Endometrial microvascular endothelial cells (primary cell): Measurements from ENCODE around the gene SBK3. TPM values are rescaled to one million over a fixed set of nuclear protein-coding genes. Genes with fewer than 3 reads are reported as not detected.
"Not testable (repeated sequence)": the region's sequence is repeated elsewhere in the genome, so short reads cannot be mapped to it uniquely, and the experiment has no call there.

Source experiments
- in situ Hi-C: cut with HindIII; loops from 2 replicates; pipeline ENCODE4 v1.10.0; 2017; ENCODE audit warnings: low sequenced_read_pairs, low pct_unique_long_range_greater_than_20kb; ENCODE audit errors: inconsistent ontology term
- total RNA-seq: library from RNA; depleted of rRNA; stranded (reverse); fragments of >200 nt; gene quantifications from one replicate; pipeline ENCODE4 v1.2.3, GENCODE V29; 2015; ENCODE audit errors: inconsistent ontology term

Gene SBK3
- total RNA-seq, 1 donor from 2014 or later, result not detected

DNA sequence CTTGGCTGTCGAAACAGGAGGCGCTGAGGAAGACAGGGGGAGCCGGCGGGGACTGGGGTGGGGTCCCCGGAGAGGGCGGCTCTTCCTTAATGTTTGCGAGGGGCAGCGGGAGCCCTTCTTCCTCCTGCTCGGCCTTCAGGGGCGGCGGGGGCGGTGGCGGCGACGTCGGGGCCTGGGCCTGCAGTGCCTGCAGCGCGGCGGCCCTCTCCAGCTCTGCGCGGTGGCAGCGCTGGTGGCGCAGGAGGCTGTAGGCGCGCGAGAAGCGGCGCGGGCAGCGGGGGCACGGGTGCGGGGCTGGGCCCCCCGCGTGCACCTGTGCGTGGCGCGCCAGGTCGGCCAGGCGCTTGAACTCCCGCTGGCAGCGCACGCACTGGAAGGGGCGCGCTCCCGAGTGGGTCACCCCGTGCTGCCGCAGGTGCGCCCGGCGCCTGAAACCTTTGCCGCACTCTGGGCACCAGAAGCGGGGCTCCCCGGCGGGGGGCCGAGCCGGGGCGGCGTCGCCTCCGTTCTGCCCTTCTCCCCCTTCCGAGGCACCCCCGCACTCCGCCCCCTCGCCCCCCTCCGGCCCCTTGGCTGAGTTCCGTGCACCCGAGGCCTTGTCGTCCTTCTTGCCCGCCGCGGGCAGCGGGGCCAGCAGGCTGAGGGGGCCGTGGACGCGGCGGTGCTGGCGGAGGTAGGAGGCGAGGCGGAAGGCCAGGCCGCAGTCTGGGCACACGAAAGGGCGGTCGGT, 32.9 kb upstream of the SBK3 start:
- in situ Hi-C loops, result no loop called here

DNA sequence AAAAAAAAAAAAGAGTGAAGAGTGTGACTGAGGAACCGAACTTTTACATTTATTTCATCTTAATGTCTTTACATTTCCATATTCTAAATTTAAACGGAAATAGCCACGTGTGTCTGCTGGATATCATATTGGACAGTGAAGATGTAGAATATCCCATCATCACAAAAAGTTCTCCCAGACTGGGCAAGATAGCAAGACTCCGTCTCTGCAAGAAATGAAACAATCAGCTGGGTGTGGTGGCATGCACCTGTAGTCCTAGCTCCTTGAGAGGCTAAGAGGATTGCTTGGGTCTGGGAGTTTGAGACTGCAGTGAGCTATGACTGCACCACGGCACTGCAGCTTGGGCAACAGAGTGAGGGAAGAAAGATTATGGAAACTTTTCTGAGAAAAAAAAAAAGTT, 31.4 kb upstream of the SBK3 start:
- in situ Hi-C loops, result no loop called here

DNA sequence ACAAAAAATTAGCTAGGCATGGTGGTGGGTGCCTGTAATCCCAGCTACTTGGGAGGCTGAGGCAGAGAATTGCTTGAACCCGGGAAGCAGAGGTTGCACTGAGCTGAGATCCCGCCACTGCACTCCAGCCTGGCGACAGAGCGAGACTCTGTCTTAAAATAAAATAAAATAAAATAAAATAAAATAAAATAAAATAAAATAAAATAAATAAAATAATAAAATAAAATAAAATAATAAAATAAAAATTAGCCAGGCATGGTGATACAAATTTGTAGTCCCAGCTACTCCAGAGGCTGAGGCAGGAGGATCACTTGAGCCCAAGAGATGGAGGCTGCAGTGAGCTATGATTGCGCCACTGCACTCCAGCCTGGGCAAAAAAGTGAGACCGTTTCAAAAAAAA, 28.6 kb upstream of the SBK3 start:
- in situ Hi-C loops, result not testable (repeated sequence)

DNA sequence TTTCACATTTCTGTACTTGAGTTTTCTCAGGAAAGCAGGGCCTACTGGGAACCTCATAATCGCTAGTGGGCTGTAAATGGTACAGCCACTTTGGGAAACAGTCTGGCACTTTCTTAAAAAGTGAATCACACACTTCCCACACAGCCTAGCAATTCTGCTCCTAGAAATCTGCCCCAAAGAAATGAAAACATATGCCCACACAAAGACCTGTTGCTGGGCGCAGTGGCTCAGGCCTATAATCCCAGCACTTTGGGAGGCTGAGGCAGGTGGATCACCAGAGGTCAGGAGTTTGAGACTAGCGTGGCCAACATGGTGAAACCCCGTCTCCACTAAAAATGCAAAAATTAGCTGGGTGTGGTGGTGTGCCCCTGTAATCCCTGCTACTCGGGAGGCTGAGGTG, 24.1 kb upstream of the SBK3 start:
- in situ Hi-C loops, result not testable (repeated sequence)

DNA sequence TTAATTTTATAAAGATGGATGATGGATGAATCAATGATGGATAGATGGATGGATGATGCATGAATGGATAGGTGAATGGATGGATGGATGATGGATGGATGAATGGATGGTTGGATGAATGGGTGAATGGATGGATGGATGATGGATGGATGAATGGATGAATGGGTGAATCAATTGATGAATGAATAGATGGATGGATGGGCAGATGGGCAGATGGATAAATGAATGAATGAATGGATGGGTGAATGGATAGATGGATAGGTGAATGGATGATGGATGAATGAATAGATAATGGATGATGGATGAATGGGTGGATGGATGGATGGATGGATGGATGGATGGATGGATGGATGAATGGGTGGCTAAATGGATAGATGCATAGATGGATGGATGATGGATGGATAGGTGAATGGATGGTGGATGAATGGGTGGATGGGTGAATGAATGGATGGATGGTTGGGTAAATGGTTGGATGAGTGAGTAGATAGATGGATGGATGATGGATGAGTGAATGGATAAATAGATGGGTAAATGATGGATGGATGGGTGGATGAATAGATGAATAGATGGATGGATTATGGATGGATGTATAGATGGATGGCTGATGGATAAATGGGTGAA, 22.5 kb upstream of the SBK3 start:
- in situ Hi-C loops, result no loop called here

DNA sequence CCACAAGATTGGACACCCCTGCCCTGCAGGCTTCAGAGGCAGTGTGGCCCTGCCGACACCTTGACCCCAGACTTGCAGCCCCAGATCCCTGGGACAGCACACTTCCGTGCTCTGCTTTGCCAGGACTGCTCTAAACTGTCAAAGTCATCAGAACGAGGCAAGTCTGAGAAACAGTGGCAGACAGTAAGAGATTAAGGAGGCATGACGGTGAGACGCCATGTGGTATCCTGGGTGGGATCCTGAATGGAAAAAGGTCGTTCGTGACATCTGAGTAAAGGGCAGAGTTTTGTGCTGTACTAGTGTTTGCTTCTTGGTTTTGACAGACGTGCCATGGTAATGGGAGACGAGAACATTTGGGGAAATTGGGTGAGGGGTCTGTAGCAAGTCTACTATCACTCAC, 21.5 kb upstream of the SBK3 start:
- in situ Hi-C loops, result no loop called here

DNA sequence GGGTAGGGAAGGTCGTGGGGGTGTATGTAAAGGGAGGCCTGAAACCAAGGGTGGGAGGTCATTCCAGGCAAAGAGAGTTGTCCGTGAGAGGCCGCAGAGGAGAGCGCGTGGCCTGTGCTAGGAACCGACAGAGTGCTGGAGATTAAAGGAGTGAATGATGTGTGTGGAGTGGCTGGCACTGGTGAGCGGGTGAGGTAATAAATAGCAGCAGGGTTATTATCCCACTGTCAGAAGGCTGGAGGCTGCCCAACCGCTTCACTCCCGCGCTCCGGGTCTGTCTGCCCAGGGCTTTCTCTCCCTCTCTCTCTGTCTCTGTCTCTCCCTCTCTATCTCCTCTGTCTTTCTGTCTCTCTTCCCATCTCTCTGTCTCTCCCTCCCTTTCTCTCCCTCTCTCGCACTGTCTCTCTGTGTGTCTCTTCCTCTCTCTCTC, 17.9 kb upstream of the SBK3 start:
- in situ Hi-C loops, result no loop called here

DNA sequence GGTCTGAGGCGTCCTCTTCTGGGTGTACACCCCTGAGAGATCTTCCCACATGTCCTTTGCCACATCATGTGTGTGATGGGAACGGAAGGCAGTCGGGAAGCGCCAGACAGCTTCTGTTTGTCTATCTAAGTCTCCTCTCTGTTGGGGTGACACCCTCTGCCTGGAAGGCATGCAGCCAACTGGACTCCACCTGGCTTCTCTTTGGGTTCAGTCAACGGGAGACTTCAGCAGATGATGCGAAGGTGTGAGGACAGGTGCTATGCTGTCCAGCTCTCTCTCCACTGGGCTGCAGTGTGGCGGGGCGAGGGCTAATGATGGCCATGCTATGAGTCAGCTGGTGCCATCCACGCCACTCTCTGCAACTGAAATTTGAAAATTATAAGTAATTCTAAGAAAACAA, 14.3 kb upstream of the SBK3 start:
- in situ Hi-C loops, result no loop called here

DNA sequence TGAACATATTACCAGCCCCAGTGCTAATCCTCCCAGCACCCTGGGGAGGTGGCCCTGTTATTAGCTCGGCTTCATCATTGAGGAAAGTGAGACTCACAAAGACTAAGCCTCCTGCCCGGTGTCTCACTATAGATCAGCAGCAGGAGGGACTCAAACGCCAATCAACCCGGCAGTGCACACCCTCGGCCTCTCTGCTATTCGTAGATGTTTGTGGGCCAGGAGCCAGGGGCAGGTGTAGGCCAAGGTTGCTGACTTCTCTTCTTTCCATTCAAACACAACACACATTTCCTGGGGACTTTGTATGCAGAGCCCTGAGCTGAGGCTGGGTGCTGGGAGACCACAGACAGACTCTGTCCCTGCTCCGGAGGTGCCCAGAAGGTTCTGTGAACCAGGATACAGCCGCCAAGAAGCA, 9.4 kb upstream of the SBK3 start:
- in situ Hi-C loops, result no loop called here

DNA sequence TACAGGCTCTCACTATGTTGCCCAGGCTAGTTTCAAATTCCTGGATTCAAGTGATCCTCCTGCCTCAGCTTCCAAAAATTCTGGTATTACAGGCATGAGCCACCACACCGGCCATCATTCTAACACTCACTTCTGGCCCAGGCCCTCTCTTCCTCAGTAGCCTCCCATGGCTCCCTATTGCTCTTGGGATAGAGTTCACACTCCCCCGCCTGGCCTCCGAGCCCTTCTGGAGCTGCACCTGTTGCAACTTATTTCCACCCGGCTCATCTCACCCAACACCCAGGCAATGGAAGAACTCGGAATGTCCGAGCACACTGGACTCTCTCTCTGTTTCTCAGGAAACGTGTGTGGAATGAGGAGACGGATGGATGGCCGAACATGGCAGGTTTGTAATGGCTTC, 9.0 kb upstream of the SBK3 start:
- in situ Hi-C loops, result no loop called here

DNA sequence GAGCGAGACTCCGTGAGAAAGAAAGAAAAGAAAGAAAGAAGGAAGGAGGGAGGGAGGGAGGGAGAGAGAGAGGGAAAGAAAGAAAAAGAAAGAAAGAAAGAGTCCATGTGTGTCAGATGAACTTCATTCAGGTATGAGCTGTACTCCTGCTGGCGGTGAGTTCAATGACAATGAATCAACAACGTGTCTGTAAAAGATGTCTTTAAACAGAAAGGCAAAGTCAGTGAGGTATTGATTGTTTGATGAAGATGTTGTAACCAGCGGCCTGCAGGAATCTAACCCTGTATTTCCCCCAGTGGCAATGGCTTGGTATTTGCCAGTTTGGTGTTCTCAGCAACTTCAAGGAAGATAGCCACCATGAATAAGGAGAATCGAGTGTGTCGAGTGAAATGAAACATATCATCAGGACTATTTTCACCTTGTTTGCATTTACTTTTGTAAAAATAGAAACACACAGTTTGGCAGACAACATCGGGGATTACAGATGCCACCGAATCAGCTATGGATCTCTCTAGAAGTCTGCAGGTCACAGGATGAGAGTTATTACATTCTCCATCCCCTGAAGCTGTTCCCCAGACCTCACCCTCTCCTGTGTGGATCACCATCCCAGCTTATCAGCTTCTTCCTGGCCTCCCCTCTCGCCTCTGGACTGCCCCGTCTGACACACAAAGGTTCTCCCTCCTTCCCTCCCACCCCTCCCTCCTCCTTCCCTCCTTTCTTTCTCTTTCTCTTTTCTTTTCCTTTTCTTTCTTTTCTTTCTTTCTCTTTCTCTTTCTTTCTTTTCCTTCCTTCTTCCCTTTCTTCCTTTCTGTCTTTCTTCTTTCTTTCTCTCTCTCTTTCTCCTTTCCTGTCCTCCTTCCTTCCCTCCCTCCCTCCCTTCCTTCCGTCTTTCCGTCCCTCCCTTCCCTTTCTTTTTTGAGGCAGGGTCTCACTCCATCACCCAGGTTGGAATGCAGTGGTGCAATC, 8.2 kb upstream of the SBK3 start:
- in situ Hi-C loops, result no loop called here

DNA sequence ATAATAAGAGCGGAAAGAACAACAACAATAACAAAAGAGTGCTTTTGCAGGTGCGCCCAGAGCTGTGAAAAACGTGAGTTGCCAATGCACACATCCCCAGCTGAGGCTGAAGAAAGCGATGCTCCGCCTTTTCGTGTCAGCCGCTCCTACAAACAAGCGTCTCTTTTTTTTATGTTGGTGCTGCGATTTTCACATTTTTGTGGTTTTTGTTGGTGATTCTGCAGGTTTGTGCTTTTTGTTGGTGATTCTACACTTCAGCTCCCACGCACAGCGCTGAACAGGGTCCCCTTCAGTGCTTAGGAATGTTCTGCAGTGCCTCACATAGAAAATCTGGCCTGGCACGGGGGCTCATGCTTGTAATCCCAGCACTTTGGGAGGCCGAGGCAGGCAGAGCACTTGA, 7.3 kb upstream of the SBK3 start:
- in situ Hi-C loops, result no loop called here

DNA sequence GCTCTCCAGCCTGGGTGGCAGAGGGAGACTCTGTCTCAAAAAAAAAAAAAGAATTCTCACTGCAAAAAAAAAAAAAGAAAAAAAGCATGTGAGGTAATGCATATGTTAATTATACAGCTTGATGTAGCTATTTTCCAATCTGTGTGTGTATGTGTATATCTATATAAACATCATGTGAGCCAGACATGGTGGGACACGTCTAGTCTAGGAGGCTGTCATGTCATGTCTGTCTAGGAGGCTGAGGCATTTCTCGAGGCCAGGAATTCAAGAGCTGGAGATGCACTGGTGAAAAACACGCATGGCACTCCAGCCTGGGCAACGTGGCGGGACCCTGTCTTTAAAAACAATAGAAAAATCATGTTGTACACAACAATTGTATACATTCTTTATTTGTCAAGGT, 6.9 kb upstream of the SBK3 start:
- in situ Hi-C loops, result no loop called here

DNA sequence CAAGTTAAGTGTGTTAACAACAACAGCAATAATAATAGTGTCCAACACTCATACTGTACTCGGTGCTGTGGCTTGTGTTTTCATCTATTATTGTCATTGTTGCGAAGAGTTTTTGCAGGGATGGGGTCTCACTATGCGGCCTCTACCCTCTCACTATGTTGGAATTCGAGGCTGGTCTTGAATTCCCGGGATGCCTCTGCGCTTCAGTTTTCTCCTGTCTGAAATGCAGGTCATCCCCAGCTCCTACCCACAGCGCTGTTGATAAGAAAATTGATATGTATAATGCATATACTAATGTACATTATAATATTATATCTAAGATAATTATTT, 4.9 kb upstream of the SBK3 start:
- in situ Hi-C loops, result no loop called here

DNA sequence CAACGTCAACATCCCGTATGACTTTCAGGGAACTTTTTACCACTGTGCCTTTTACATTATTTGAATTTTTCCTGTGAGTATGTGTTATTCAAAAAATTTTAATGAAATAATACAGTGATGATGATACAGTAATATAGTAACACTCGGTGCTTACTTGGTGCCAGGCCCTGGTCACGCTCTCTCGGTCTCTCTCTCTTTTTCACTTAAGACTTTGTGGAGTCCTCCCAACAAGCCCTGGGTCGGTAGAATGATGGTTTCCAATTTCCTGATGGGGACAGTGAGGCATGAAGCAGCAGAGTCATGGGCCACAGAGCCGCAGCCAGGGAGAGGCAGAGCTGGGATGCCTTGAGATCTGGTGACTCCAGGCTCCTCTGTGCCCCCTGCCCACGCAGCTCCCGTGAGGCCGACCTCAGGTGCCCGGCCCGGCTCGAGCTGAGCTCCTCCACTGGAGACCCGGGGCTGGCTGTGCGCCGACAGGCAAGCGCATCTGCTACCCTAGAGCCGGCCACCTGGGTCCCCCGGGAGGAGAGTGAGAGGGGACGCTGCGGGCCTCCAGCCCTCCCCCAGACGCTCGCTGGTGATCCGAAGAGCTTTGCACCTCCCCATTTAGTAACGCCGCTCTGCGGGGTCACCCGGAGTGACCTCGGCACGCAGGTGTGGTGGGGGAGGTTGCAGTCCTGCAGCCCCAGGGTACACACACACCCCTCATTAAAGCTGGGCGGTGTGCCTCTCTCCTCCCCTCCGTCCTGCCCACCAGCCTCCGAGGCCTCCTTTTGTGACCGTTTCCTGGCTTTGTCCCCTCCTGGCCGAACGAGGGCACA, 4.4 kb upstream of the SBK3 start:
- in situ Hi-C loops, result no loop called here

DNA sequence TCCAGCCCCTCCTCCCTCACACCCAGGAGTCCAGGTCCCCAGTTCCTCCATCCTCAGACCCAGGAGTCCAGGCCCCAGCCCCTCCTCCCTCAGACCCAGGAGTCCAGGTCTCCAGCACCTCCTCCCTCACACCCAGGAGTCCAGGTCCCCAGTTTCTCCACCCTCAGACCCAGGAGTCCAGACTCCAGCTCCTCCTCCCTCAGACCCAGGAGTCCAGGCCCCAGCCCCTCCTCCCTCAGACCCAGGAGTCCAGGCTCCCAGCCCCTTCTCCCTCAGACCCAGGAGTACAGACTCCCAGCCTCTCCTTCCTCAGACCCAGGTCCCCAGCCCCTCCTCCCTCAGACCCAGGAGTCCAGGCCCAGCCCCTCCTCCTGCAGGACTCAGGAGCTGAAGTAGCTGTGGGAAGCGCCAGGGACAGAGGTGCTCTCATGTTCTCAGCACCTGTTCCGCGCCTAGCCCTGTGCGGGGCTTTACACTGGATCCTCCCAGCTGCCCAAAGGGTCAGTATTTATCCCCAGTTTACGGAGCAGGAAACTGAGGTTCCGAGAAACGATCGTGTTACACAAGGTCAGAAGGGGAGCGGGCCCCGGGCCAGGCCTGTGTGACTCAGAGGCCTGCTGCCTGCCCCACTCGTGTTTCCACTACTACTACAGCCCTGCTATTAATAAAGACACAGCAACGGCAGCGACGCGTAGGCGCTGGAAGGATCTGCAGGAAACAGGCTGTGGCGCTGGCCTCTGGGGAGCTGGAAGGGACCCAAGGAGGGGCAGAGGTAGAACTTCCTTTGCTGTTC, 1.7 kb upstream of the SBK3 start:
- in situ Hi-C loops, result no loop called here

DNA sequence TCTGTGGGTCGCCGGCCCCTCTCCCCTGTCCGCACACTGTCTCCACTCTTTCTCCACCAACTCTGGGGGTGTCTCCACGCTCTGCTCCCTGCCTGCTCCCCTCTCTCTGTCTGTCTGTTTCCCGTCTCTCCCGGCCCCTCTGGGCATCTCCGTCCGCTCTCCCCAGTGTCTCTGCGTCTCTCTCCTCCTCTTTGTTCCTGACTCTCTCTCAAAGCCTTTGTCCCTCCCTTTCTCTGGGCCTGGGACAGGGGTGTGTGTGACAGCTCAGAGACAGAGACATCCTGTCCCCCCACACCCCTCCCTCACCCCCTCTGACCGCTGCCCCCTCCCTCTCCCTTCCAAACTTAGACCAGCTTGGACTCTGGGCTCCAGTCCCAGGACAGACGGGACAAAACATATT, 668 bp upstream of the SBK3 start:
- in situ Hi-C loops, result no loop called here

DNA sequence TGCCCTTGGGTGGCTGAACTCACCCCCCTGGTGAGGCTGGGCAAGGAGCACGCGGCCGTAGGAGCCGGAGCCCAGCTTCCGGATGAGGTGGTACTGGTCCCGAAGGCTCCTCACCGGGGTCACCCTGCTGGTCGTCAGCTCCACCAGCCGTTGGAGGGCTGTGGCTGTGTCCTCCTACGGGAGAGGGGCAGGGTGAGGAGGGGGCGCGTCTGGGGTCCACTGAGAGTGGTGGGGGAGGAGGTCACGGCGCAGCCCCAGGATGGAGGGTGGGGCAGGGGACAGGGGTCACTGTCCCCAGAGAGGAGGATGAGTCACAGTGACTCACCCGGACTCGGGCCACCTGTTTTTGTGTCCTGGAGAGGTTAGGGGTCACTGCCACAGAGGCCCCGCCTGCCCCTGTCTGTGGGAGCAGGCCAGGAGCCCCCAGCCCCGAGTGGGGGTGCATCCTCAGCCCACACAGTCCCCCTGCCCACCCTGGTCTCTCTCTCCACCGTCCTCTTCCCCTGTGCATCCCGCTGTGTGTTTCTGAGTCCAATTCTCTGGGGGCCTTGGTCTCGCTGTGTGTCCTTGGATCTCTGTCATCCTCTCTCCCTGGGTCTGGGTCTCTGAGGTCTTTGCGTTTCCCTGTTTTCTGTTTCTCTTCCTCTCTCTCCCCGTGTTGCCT, 435 bp downstream of the SBK3 start:
- in situ Hi-C loops, result no loop called here
